ENCODE results near the gene AXDND1.

DNA sequence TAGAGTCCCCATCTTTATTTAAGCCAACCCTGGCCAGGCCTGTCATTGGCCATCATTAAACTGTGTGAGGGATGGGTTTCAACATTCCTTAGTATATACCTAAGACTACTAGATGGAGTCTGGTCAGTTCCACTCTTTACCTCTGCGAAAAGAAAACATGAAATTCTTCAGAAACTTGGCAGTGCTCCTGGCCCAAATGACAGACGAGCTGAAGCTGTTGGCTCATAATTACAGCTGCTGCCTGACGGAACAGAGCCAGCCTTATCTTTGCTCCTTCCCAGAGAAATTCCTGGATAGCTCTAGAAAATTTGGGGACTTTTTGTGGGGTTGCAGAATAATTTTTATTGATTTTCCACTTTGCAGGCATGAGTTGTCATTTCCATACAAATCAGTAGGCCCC, 179.6 kb downstream of the AXDND1 start:
- no peak for TF ChIP-seq POLR2A (IDR thresholded peaks at IDR 0.05; ENCODE audit: low read depth)
- TF ChIP-seq CTCF (IDR thresholded peaks at IDR 0.05), result no peak
- TF ChIP-seq EP300 (IDR thresholded peaks at IDR 0.05), result no peak
- TF ChIP-seq POLR2AphosphoS5 (IDR thresholded peaks at IDR 0.05), result no peak

Data from esophagus muscularis mucosa (tissue), 4 donors.